ENCODE data around the gene MEIOB.

Gene MEIOB

GRCh38 chr16:1861730-1862129 lies 10.2 kb downstream of the MEIOB start:
- H3K4me3 ChIP-seq (ENCODE audit: low read length) = no peak overlapping the region
- no peak for DNase-seq (ENCODE audit: low read depth)
- no peak for TF ChIP-seq CTCF (IDR thresholded peaks at IDR 0.05; ENCODE audit: insufficient read depth, low read depth, low read length, missing control alignments)

GRCh38 chr16:1859650-1860049 lies 12.3 kb downstream of the MEIOB start:
- no peak for TF ChIP-seq CTCF (IDR thresholded peaks at IDR 0.05; ENCODE audit: insufficient read depth, low read depth, low read length, missing control alignments)
- H3K4me3 ChIP-seq (ENCODE audit: low read length) = no peak overlapping the region
- DNase-seq (ENCODE audit: low read depth) = no peak

- TF ChIP-seq CTCF (IDR thresholded peaks at IDR 0.05; ENCODE audit: insufficient read depth, low read depth, low read length, missing control alignments) = no peak
- H3K4me3 ChIP-seq (ENCODE audit: low read length) = no peak overlapping the region
- DNase-seq (ENCODE audit: low read depth) = no peak
These were observed 13.6 kb downstream of the MEIOB start for GRCh38 chr16:1858189-1858865.

- TF ChIP-seq CTCF (IDR thresholded peaks at IDR 0.05; ENCODE audit: insufficient read depth, low read depth, low read length, missing control alignments) = no peak
- H3K4me3 ChIP-seq (ENCODE audit: low read length) = no peak overlapping the region
- DNase-seq (ENCODE audit: low read depth) = no peak
These were observed 14.4 kb downstream of the MEIOB start for GRCh38 chr16:1857433-1858097.

- no peak overlapping the region for H3K4me3 ChIP-seq (ENCODE audit: low read length)
- DNase-seq (ENCODE audit: low read depth) = no peak
- no peak for TF ChIP-seq CTCF (IDR thresholded peaks at IDR 0.05; ENCODE audit: insufficient read depth, low read depth, low read length, missing control alignments)
These were observed 20.2 kb downstream of the MEIOB start for GRCh38 chr16:1851793-1852192.

- no peak overlapping the region for H3K4me3 ChIP-seq (ENCODE audit: low read length)
- TF ChIP-seq CTCF (IDR thresholded peaks at IDR 0.05; ENCODE audit: insufficient read depth, low read depth, low read length, missing control alignments) = no peak
- DNase-seq (ENCODE audit: low read depth) = no peak
These were observed 21.0 kb downstream of the MEIOB start for GRCh38 chr16:1850981-1851380.

- DNase-seq (ENCODE audit: low read depth) = no peak
- H3K4me3 ChIP-seq (ENCODE audit: low read length) = no peak overlapping the region
- TF ChIP-seq CTCF (IDR thresholded peaks at IDR 0.05; ENCODE audit: insufficient read depth, low read depth, low read length, missing control alignments) = no peak
These were observed 25.5 kb downstream of the MEIOB start for GRCh38 chr16:1846416-1846815.

Data from epithelial cell of esophagus (primary cell).